WTC11 (cell line): ENCODE data around the gene INF2. TPM values are rescaled to one million over a fixed set of nuclear protein-coding genes. Genes with fewer than 3 reads are reported as not detected.

Source experiments
- ATAC-seq: fragments of 200-7000 bp; cut with Tn5 transposase; 2 replicates; pipeline ENCODE4 v1.10.0; 2021; ENCODE audit warnings: mild to moderate bottlenecking, moderate library complexity
- CTCF ChIA-PET: fragments of 300-600 bp; sonication (Branson Sonifier 250); formaldehyde crosslinking; loops from one replicate; lab custom pipeline; 2021; ENCODE audit warnings: antibody characterized with exemption; lab: Charles Lee
- POLR2A ChIA-PET: fragments of 350-600 bp; sonication (Branson Sonifier 250); formaldehyde crosslinking; loops from one replicate; lab custom pipeline; 2021; ENCODE audit warnings: antibody characterized with exemption; lab: Charles Lee
- DNase-seq: peaks from one replicate; pipeline ENCODE4 v3.0.0; 2021; ENCODE audit warnings: low spot score
- H3K27ac Mint-ChIP-seq: 2 replicates; pipeline ENCODE4 v1.8.0; 2021; ENCODE audit warnings: mixed read lengths
- H3K27me3 Mint-ChIP-seq: 2 replicates; pipeline ENCODE4 v1.8.0; 2021; ENCODE audit warnings: low read depth, mild to moderate bottlenecking, moderate library complexity, mixed read lengths
- H3K36me3 Mint-ChIP-seq: 2 replicates; pipeline ENCODE4 v1.8.0; 2021; ENCODE audit warnings: mixed read lengths
- H3K4me1 Mint-ChIP-seq: 2 replicates; pipeline ENCODE4 v1.8.0; 2022; ENCODE audit warnings: mixed read lengths
- H3K4me3 Mint-ChIP-seq: 2 replicates; pipeline ENCODE4 v1.8.0; 2021; ENCODE audit warnings: mild to moderate bottlenecking, moderate library complexity, mixed read lengths
- H3K9me3 Mint-ChIP-seq: 2 replicates; pipeline ENCODE4 v1.8.0; 2021; ENCODE audit warnings: mixed read lengths
- ATF1 ChIP-seq: sonication (generic); formaldehyde crosslinking; IDR thresholded peaks from 2 replicates; pipeline ENCODE4 v1.8.1; 2023; ENCODE audit warnings: mild to moderate bottlenecking, moderate library complexity, missing genetic modification reagents
- CDX4 ChIP-seq: fragments of 250-450 bp; sonication (Bioruptor Pico); IDR thresholded peaks from 2 replicates; pipeline ENCODE4 v1.9.0; 2021; ENCODE audit warnings: moderate library complexity, mild to moderate bottlenecking, inconsistent platforms, borderline replicate concordance
- E2F5 ChIP-seq: sonication (generic); formaldehyde crosslinking; IDR thresholded peaks from 2 replicates; pipeline ENCODE4 v1.8.1; 2022; ENCODE audit warnings: mild to moderate bottlenecking, moderate library complexity, missing genetic modification reagents
- FOXP4 ChIP-seq: sonication (generic); formaldehyde crosslinking; IDR thresholded peaks from 2 replicates; pipeline ENCODE4 v1.8.0; 2022; ENCODE audit warnings: mild to moderate bottlenecking, missing genetic modification reagents
- HMGXB4 ChIP-seq: sonication (generic); formaldehyde crosslinking; IDR thresholded peaks from 2 replicates; pipeline ENCODE4 v1.8.1; 2023; ENCODE audit warnings: mild to moderate bottlenecking, moderate library complexity, missing genetic modification reagents
- MXD4 ChIP-seq: fragments of 250-450 bp; sonication (Bioruptor Pico); IDR thresholded peaks from 2 replicates; pipeline ENCODE4 v1.8.0; 2021; ENCODE audit warnings: mild to moderate bottlenecking, moderate library complexity, borderline replicate concordance
- NR2C2 ChIP-seq: sonication (generic); formaldehyde crosslinking; IDR thresholded peaks from 2 replicates; pipeline ENCODE4 v1.8.0; 2022; ENCODE audit warnings: mild to moderate bottlenecking, missing genetic modification reagents
- PREB ChIP-seq: sonication (generic); formaldehyde crosslinking; IDR thresholded peaks from 2 replicates; pipeline ENCODE4 v1.8.1; 2022; ENCODE audit warnings: mild to moderate bottlenecking, missing genetic modification reagents, moderate library complexity, borderline replicate concordance
- SMAD3 ChIP-seq: sonication (generic); formaldehyde crosslinking; IDR thresholded peaks from 2 replicates; pipeline ENCODE4 v1.8.0; 2022; ENCODE audit warnings: missing genetic modification reagents, mild to moderate bottlenecking, borderline replicate concordance
- STAT6 ChIP-seq: sonication (generic); formaldehyde crosslinking; conservative IDR thresholded peaks from 2 replicates; pipeline ENCODE4 v1.8.1; 2023; ENCODE audit warnings: mild to moderate bottlenecking, low read depth, missing genetic modification reagents, moderate library complexity
- TP53 ChIP-seq: sonication (generic); formaldehyde crosslinking; IDR thresholded peaks from 2 replicates; pipeline ENCODE4 v1.8.1; 2023; ENCODE audit warnings: mild to moderate bottlenecking, missing genetic modification reagents
- ZBTB21 ChIP-seq: sonication (generic); formaldehyde crosslinking; IDR thresholded peaks from 2 replicates; pipeline ENCODE4 v1.8.1; 2023; ENCODE audit warnings: mild to moderate bottlenecking, missing genetic modification reagents, borderline replicate concordance
- ZNF396 ChIP-seq: fragments of 250-450 bp; sonication (Bioruptor Pico); IDR thresholded peaks from 2 replicates; pipeline ENCODE4 v1.8.0; 2021; ENCODE audit warnings: mild to moderate bottlenecking, moderate library complexity, borderline replicate concordance
- ZNF416 ChIP-seq: fragments of 250-450 bp; sonication (Bioruptor Pico); IDR thresholded peaks from 2 replicates; pipeline ENCODE4 v1.9.0; 2021; ENCODE audit warnings: mild to moderate bottlenecking, inconsistent platforms
- ZNF425 ChIP-seq: fragments of 250-450 bp; sonication (Bioruptor Pico); conservative IDR thresholded peaks from 2 replicates; pipeline ENCODE4 v1.9.0; 2021; ENCODE audit warnings: mild to moderate bottlenecking
- total RNA-seq: library from RNA; stranded (reverse); gene quantifications from 3 replicates; pipeline ENCODE4 v1.2.3, GENCODE V29; 2021

INF2 gene
- total RNA-seq, 1 experiment from 2014 or later, result 82.4 TPM

GRCh38 chr14:104715871-104716270, 26.5 kb downstream of the INF2 start (continued):
- TF ChIP-seq TP53 (CRISPR knock-in tag), result no peak
- TF ChIP-seq CDX4 (CRISPR knock-in tag), result no peak
- TF ChIP-seq ZNF425 (CRISPR knock-in tag), result no peak
- TF ChIP-seq ZNF416 (CRISPR knock-in tag), result no peak
- no peak for TF ChIP-seq STAT6 (CRISPR knock-in tag)

GRCh38 chr14:104717137-104717536, 27.7 kb downstream of the INF2 start:
- POLR2A ChIA-PET, result no interaction called here
- Mint-ChIP-seq H3K36me3 (peaks cover 2% of the 10 kb centered on the region; the same call in 1 of the 2 replicates), H3K27me3 (no peaks in the 10 kb centered on the region), H3K27ac (no peak overlapping the region), H3K4me3 (no peak overlapping the region), H3K9me3 (no peaks in the 10 kb centered on the region), H3K4me1 (no peaks in the 10 kb centered on the region)
- CTCF ChIA-PET, result no interaction called here
- ATAC-seq, result no peak
- no peak for TF ChIP-seq FOXP4
- no peak for TF ChIP-seq MXD4 (CRISPR knock-in tag)
- TF ChIP-seq PREB, result no peak
- no peak for TF ChIP-seq ZBTB21 (CRISPR knock-in tag)
- no peak for TF ChIP-seq HMGXB4 (CRISPR knock-in tag)
- TF ChIP-seq ATF1 (CRISPR knock-in tag), result no peak
- no peak for DNase-seq

GRCh38 chr14:104717646-104718045, 28.2 kb downstream of the INF2 start:
- H3K4me3 Mint-ChIP-seq, result no peak overlapping the region
- ATAC-seq (no peak), DNase-seq (no peak)
- H3K27ac Mint-ChIP-seq, result 0 out of 2 replicates have a peak overlapping the region, but pooled peaks have one; percentile 50
- peaks cover 2% of the 10 kb centered on the region; the same call in 1 of the 2 replicates for H3K36me3 Mint-ChIP-seq
- ChIA-PET POLR2A (no interaction called here), CTCF (no interaction called here)
- H3K4me1 Mint-ChIP-seq, result no peaks in the 10 kb centered on the region
- no peaks in the 10 kb centered on the region for H3K9me3 Mint-ChIP-seq
- no peaks in the 10 kb centered on the region for H3K27me3 Mint-ChIP-seq
- no peak for TF ChIP-seq PREB
- TF ChIP-seq NR2C2, result no peak
- TF ChIP-seq SMAD3 (CRISPR knock-in tag), result no peak
- TF ChIP-seq E2F5 (CRISPR knock-in tag), result no peak
- TF ChIP-seq ZNF396 (CRISPR knock-in tag), result no peak
- TF ChIP-seq STAT6 (CRISPR knock-in tag), result no peak
